ENCODE results near the gene STARD13.

Gene STARD13

DNA sequence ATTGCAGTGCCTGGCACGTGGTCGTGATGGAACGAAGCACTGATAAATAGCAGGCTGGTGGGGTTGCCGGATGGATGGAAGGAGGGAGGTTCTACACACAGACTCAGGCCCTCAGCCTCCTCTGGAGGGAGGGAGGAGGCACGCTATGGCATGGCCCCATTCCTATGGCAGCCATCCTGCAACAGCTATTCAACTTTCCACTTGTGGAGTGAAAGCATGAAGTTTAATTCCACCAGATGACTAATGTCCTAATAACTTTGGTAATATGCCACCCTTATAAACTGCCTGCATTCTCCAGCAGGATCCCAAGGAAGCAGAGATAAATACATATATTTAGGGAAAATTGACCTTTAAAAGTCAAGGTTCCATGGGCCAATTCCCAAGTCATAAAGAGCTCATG, 176.9 kb downstream of the STARD13 start:
- Histone ChIP-seq H3K4me2 (ENCODE audit: low read depth, low read length, poor library complexity, severe bottlenecking) (no peak overlapping the region), H3K27me3 (ENCODE audit: low read length) (no peaks in the 10 kb centered on the region), H4K20me1 (ENCODE audit: low read depth, low read length) (no peaks in the 10 kb centered on the region), H3K9me2 (replicated peaks; ENCODE audit: insufficient read depth, low read length) (no peaks in the 10 kb centered on the region), H3K9me3 (ENCODE audit: insufficient read depth, low read length) (no peaks in the 10 kb centered on the region), H3K36me3 (ENCODE audit: low read length) (no peaks in the 10 kb centered on the region), H3K79me2 (ENCODE audit: insufficient read depth, low read length) (no peaks in the 10 kb centered on the region), H3K27ac (ENCODE audit: low read depth, low read length) (no peak overlapping the region), H2AFZ (ENCODE audit: low read depth, low read length, severe bottlenecking) (no peak overlapping the region), H3K4me3 (ENCODE audit: insufficient read depth, low read length, poor library complexity, severe bottlenecking) (no peak overlapping the region), H3K9ac (ENCODE audit: low read length) (no peak overlapping the region), H3F3A (ENCODE audit: insufficient read depth) (0 out of 2 replicates have a peak, but pooled peaks cover 4% of the 10 kb centered on the region)
- TF ChIP-seq, protein P1, sequence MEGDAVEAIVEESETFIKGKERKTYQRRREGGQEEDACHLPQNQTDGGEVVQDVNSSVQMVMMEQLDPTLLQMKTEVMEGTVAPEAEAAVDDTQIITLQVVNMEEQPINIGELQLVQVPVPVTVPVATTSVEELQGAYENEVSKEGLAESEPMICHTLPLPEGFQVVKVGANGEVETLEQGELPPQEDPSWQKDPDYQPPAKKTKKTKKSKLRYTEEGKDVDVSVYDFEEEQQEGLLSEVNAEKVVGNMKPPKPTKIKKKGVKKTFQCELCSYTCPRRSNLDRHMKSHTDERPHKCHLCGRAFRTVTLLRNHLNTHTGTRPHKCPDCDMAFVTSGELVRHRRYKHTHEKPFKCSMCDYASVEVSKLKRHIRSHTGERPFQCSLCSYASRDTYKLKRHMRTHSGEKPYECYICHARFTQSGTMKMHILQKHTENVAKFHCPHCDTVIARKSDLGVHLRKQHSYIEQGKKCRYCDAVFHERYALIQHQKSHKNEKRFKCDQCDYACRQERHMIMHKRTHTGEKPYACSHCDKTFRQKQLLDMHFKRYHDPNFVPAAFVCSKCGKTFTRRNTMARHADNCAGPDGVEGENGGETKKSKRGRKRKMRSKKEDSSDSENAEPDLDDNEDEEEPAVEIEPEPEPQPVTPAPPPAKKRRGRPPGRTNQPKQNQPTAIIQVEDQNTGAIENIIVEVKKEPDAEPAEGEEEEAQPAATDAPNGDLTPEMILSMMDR (IDR thresholded peaks at IDR 0.05; ENCODE audit: insufficient read depth, low read length, poor library complexity, severe bottlenecking) = no peak
- TF ChIP-seq EZH2phosphoT487 (conservative IDR thresholded peaks at IDR 0.05; ENCODE audit: low read length) = no peak

DNA sequence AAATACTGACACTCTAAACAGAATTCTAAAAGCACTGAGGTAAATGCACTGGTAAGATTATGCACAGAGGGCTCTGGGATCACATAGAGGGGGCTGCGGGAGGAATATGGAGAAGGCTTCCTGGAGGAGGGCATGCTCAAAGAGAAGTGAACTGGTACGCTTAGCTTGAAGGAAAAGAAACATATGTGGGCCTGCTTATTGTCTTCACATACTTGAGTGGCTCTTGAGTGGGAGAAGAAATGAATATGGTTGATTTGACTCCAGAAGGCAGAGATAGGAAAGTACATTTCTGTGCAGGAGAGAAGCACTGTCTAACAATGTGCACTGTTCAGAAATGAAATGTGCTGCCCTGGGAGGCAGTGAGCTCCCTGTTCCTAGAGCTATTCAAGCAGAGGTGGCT, 178.2 kb downstream of the STARD13 start:
- H3K4me3 ChIP-seq (ENCODE audit: insufficient read depth, low read length, poor library complexity, severe bottlenecking) = no peak overlapping the region
- no peak overlapping the region for H3K9ac ChIP-seq (ENCODE audit: low read length)
- no peaks in the 10 kb centered on the region for H3K36me3 ChIP-seq (ENCODE audit: low read length)
- H3F3A ChIP-seq (ENCODE audit: insufficient read depth) = 0 out of 2 replicates have a peak, but pooled peaks cover 4% of the 10 kb centered on the region
- no peaks in the 10 kb centered on the region for H4K20me1 ChIP-seq (ENCODE audit: low read depth, low read length)
- H3K4me2 ChIP-seq (ENCODE audit: low read depth, low read length, poor library complexity, severe bottlenecking) = no peak overlapping the region
- H3K9me2 ChIP-seq (replicated peaks; ENCODE audit: insufficient read depth, low read length) = no peaks in the 10 kb centered on the region
- H2AFZ ChIP-seq (ENCODE audit: low read depth, low read length, severe bottlenecking) = no peak overlapping the region
- H3K27me3 ChIP-seq (ENCODE audit: low read length) = no peaks in the 10 kb centered on the region
- H3K79me2 ChIP-seq (ENCODE audit: insufficient read depth, low read length) = no peaks in the 10 kb centered on the region
- no peaks in the 10 kb centered on the region for H3K9me3 ChIP-seq (ENCODE audit: insufficient read depth, low read length)
- no peak for TF ChIP-seq EZH2phosphoT487 (conservative IDR thresholded peaks at IDR 0.05; ENCODE audit: low read length)
- TF ChIP-seq, protein P1 (IDR thresholded peaks at IDR 0.05; ENCODE audit: insufficient read depth, low read length, poor library complexity, severe bottlenecking) = no peak
- H3K27ac ChIP-seq (ENCODE audit: low read depth, low read length) = no peak overlapping the region

DNA sequence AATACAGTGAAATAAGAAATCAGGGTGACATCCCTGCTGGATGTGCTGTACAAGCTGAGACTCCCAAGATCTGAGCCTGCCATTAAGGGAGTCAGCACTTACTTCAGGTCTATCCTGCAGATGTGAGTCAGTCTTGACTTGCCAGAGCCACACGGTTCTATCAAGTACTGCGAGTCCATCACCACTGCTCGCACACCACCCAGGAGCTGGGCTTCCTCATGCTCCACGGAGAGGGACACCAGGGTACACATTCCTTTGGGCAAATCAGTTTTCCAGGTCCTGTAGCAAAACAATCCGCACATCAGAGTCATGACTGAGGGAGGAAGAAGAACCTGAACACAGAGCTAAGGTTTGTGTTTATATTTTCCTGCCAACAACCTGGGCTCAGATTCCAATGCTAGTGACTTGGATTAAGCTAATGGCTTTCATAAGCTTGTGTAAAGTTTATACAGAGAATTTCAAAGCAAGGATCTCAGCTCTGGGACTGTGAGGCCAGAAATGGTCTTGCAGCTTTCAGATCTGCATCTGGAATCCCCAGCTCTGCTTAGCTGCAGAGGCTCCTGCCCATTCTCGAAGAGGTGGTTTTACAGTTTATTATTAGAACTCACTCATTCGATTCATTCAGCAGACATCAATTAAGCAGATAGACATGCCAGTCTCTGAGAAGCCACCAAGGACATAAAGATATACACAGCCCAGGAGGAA, 178.7 kb downstream of the STARD13 start:
- no peaks in the 10 kb centered on the region for H3K79me2 ChIP-seq (ENCODE audit: insufficient read depth, low read length)
- H3K4me2 ChIP-seq (ENCODE audit: low read depth, low read length, poor library complexity, severe bottlenecking) = no peak overlapping the region
- H3K27ac ChIP-seq (ENCODE audit: low read depth, low read length) = no peak overlapping the region
- no peaks in the 10 kb centered on the region for H3K9me3 ChIP-seq (ENCODE audit: insufficient read depth, low read length)
- no peak for TF ChIP-seq EZH2phosphoT487 (conservative IDR thresholded peaks at IDR 0.05; ENCODE audit: low read length)
- TF ChIP-seq, protein P1 (IDR thresholded peaks at IDR 0.05; ENCODE audit: insufficient read depth, low read length, poor library complexity, severe bottlenecking) = no peak
- H4K20me1 ChIP-seq (ENCODE audit: low read depth, low read length) = no peaks in the 10 kb centered on the region
- H2AFZ ChIP-seq (ENCODE audit: low read depth, low read length, severe bottlenecking) = no peak overlapping the region
- no peaks in the 10 kb centered on the region for H3K36me3 ChIP-seq (ENCODE audit: low read length)
- H3F3A ChIP-seq (ENCODE audit: insufficient read depth) = 0 out of 2 replicates have a peak, but pooled peaks cover 4% of the 10 kb centered on the region
- no peaks in the 10 kb centered on the region for H3K27me3 ChIP-seq (ENCODE audit: low read length)
- no peak overlapping the region for H3K4me3 ChIP-seq (ENCODE audit: insufficient read depth, low read length, poor library complexity, severe bottlenecking)
- H3K9ac ChIP-seq (ENCODE audit: low read length) = no peak overlapping the region
- no peaks in the 10 kb centered on the region for H3K9me2 ChIP-seq (replicated peaks; ENCODE audit: insufficient read depth, low read length)
